Mucosa of gallbladder (tissue), 1 donor: ENCODE results near the gene OR2AG2. TPM values are rescaled to one million over a fixed set of nuclear protein-coding genes. Genes with fewer than 3 reads are reported as not detected.
"Not testable (repeated sequence)": the region's sequence is repeated elsewhere in the genome, so short reads cannot be mapped to it uniquely, and the experiment has no call there.

Experiments used
- DNase-seq: peaks from one replicate; pipeline ENCODE4 v3.0.0-alpha.2; 2020; ENCODE audit warnings: low spot score
- total RNA-seq: library from RNA; stranded (reverse); gene quantifications from one replicate; pipeline ENCODE4 v1.2.1, GENCODE V29; 2021
- donor health status: DM: no; HTN: no; CAD: no.

Gene OR2AG2, protein sequence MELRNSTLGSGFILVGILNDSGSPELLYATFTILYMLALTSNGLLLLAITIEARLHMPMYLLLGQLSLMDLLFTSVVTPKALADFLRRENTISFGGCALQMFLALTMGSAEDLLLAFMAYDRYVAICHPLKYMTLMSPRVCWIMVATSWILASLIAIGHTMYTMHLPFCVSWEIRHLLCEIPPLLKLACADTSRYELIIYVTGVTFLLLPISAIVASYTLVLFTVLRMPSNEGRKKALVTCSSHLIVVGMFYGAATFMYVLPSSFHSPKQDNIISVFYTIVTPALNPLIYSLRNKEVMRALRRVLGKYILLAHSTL
- total RNA-seq, result not detected

DNA sequence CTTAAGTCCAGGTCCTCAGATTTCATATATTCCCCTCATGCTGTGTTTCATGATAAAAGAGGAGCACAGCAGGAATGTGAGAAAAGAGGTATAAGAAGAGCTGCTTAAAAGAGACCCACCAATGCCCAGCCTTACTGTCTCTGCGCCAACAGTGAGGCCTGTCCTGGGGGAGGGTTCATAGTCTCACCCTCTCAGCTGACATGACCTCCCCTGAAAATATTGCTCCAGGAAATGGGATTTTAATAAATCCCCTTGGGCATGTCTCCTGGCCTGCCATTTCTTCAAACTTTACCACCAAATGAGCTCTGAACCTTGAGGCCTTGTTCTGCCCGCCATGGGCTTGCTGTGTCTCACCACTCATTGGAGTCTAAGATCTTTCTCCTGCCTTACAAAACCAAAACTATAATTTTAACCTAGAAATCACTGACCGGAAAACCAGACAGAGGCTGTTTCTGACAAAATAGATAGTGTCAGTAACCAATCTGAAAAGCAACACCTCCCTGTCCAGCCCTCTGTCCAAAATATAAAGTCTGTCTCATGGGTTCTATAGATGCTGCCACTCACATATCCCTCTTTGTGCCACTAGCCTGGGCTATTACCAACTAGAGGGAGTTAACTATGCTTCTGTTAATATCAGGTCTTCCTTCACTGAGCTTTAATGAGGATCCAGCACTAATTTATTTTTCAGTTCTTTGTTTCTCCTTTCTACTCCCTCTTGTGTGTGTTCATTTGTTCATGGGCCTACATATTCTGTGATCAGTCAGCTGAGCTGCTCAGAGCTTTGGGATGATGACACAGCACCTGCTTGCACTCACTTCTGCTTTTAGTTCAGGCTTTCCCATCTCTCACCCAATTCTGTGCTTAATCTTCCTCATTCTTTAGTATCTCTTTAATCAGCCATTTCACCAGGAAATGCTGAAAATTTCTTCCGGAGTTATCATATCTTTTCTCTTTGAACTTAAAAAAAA is at the start of gene OR2AG2:
Gene OR2AG2 (minus strand): TSS at position 51 of the 968 bp plus-strand sequence. CDS start 3,019 bp downstream, outside the sequence.
- DNase-seq, result no peak

DNA sequence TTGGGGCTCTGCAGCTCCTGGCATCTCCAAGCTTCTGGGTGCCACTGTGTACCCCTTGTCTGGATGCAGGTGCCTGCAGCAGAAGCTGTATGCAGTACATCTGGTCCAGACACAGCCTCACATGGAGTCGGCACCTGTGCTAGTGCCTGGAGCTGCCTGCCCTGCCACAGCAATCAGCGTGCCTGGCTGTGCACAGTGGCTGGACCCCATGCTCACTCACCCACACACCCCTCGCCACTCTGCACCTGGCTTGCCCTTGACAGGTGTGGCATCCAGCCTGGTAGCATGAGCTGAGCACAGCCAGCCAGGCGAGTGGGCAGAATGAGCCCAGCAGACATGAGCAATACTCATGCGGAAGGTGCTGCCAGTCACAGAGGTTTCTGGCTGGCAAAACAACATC is 47.2 kb upstream of the OR2AG2 start:
- no peak for DNase-seq

DNA sequence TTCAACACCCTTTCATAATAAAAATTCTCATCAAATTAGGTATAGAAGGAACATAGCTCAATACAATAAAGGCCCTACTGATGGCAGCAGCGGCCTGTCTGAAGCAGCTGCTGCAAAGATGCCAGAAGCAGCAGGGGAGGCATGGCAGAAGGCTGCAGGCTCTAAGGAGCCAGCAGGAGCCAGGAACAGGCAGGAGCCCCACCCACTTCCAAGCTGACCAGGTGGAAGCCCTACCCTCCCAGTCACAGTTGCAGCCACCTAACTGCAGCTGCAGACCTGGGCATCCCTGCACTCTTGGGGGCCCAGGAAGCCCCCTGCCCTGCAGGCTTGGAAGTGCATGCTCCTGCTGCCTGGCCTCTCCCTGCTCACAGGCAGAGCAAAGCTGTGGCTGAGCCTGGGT is 45.9 kb upstream of the OR2AG2 start:
- no peak for DNase-seq

DNA sequence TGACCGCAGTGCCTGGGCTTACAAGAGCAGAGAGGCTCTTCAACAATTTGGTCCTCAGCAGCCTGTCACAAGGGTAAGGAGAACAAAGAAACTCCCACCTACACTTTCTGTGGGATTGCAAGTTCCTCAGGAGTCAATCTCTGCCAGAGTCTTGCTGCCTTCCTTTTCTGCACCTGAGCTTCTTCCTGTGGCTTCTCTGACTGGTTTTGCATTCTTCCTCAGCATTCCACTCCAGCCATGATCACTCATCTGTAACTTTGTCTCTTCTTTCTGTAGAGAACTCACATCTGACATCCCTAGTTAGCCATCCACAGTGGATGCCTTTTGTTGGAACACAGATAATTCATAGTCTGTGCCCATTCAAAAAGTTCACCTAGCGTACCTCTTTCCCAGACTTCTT is 41.9 kb upstream of the OR2AG2 start:
- no peak for DNase-seq

DNA sequence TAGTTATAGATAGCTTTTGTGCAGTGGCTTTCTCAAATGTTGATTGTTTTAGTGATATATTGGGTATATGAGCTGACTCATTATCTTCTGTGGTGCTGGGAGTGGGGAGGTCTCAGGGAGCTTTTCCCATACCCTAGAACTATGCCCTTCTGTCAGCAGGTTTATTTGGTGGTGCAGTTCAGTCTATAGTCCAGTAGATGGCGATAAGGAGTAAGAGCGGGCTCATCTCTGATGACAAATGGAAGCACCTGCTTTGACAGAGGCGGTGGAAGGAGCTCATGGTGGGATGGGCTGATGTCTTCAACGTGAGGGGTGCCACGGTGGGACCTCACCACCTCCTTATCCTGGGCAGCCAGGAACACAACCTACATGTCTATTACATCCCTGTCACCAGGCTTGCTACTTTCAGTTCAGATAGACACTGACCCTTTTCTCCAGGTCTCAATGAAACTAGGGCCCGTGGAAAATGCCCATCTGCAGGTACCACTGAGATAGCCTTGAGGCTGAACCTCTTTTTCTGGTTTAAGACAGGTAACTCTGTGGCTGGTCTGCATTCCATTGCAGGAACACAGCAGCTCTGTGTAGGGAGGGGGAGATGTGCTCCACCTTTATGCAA is 40.7 kb upstream of the OR2AG2 start:
- no peak for DNase-seq

DNA sequence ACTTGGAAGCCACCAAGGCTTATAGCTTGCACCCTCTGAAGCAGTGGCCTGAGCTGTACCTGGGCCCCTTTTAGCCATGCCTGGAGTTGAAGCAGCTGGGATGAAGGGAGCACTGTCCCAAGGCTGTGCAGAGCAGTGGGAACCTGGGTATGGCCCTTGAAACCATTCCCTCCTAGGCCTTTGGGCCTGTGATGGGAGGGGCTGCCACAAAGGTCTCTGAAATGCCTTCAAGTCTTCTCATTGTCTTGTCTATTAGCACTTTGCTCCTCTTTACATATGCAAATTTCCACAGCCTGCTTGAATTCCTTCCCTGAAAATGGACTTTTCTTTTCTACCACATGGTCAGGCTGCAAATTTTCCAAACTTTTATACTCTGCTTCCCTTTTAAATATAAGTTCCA is 29.3 kb upstream of the OR2AG2 start:
- not testable (repeated sequence) for DNase-seq

DNA sequence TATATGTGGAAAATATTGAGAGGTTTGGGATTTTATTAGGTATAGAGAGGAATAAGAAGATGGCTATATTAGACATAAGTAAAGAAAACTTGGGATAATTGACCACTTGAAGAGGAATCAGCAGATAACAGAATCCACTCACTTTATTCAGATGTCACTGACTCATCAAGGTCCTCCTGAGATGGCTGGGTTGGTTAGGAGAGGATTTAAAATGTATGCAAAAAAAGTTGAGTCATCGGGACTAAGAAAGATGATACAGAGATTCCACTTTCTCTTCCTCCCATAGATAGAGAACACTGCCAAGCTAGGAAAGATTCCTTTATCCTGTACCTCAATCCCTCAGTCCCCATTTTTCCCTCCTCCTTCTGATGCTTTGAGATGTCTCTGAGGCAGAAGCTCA is 27.6 kb upstream of the OR2AG2 start, which contains the start of gene OR6A2:
Gene OR6A2 (minus strand): TSS at position 288 of the 400 bp plus-strand sequence. CDS start 3,981 bp downstream, outside the sequence.
- DNase-seq, result no peak

DNA sequence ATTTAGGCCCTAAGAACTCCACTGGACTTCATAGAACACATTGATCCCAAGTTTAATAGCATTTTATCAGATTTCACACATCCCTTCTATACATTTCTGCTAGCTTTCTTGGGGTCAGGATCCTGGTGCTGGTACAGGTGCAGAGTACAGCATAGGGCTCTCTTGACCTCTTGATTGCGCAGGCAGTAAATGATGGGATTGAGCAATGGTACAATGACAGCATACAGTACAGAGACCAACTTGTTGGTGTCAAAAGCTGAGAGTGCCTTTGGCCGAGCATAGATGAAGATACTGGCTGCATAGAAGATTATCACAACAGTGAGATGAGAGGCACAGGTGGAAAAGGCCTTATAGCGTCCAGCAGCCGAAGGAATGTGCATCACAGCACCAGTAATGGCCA is 22.9 kb upstream of the OR2AG2 start:
- DNase-seq, result no peak

DNA sequence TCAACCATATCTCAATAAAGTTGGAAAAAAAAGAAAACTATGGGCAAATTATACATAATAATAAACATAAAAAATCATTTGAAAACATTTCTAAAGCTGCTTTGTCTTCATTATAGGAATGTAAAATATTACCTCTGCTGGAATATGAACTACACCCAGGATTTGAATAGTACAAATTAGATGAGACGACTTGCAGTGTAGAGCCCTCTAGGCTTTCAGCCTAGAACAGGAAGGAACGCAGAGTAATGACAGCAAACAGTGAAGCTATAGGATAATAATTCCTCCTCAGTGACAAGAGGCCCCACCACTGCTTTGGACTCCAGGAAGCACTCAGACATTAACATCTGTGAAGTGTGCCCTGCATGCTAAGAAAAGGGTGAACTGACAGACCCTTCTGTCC is 18.8 kb upstream of the OR2AG2 start:
- no peak for DNase-seq

DNA sequence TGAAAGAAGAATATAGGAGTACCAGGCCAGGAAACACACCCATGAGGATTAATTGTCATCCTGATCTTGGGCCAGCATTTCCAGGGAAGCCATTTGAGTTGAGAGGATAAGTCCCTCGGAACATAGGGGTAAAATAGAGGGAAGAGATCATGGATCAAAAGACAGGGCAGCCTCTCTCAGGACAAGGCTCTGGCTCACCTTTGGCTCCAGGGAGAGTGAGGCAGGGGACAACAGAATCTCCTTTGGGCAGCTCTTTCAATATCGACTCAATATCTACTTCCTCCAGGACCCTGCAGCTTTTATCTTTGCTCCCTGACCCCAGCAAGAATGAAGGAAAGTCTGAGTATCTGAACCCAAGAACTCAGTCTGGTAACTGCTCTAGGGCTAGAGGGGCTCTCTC is 10.9 kb upstream of the OR2AG2 start, which contains the start of gene OR2AG1:
Gene OR2AG1 (plus strand): TSS at position 301 of the 400 bp plus-strand sequence. CDS start 2,018 bp downstream, outside the sequence.
- DNase-seq, result no peak

DNA sequence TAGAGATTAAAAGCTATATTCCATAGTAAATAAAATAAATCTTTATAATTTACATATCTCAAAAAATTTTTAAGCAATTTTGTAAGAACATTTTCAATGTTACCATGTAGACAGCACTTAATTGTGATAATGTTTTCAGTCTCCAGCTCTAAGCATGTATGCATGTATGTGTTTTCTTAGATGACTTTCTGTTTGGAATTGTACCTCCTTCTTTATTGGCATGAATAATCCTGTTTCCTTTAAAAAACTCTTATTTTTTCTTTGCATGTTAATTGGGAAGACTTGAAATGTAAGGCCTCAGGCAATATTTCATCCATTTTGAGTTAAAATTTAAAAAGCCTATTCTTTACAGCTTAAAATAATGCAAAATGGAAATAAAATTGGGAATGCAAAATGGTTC is 9.1 kb upstream of the OR2AG2 start:
- no peak for DNase-seq

DNA sequence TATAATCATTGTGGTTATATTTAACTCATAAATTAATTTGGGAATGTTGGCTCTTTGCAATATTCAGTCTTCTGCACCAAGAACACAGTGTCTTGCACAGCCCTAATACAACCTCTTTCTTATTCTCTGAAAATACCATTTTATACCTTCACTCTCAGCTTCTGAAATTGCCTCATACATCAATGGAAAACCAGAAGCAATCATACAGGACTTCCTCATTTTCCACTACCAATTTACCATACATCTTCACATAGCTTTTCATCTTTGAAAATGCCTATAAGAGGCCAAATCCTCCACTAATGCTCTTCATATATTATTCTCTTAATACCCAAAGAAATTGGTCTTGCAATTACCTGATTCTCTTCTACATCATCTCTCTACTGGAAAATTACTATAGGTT is 6.7 kb upstream of the OR2AG2 start:
- DNase-seq, result no peak

DNA sequence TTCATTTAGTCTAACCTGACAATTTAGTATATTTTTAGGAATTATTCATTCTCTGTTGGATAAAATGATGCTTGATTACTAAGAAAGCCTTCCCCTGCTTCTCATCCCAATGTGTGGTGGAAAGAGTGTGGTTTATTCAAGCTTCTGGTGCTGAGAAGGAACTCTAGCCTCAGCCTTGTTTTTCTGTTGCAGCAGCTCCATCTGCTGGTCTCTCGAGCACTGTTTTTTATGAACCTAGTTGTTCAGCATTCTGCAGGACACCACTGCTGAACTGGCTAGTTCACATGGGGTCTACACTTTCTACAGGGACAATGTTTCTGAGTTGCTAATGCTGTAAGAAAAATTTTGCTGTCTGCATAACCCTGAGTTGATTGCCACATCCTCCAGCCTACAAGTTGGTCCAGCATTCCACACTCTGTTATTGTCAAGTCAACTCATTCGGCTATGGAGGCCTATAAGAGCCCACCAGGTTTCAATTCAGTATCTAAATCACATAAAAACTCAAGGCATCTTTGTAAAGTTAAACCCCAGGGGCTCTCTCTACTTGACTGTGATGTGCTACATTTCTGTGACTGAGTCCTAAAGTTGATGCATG is 14.3 kb downstream of the OR2AG2 start:
- peak; percentile 67 for DNase-seq

DNA sequence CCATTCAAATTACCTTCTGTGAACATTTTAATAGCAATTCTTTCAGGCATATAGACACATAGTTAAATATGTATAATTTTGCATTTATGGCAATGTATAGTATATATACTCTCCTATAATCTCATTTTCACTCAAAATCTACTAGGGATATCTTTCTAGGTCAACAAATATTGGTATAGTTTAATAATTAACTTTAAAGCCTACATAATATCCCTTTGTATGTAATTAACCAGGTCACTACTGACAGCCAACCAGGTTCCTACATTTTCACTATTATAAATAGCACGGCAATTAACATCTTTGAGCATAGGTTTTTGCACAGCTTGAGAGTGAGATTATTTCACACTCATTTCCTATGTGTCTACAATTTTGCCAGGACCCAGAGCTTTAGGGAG is 15.8 kb downstream of the OR2AG2 start:
- DNase-seq, result no peak

DNA sequence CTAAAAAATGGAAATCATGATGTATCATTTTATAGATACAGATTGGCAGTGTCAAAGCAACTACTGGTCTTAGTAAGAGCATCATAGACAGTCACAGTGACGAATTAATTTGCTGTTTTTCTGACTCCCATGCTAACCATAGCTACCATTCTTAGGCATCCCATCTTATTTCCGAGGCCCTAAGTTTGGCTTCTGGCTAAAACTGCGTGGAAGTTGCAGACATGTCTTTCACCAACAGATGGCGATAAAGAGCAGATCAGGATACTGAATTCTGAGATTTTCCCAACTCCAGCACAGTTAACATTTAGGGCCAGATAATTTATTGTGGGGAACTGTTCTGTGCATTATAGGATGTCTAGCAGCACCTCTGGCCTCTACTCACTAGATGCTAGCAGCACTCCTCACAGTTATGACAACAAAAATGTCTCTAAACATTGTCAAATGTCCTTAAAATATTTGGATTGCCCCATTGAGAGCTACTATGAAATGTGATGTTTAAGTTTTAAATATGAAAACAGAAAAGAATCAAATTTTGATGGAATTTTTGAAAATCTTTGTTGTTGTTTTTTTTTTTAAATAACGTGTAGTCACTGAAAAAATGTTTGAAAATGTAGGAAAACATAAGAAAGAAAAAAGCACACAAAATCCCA is 16.3 kb downstream of the OR2AG2 start:
- DNase-seq, result peak; percentile 37

DNA sequence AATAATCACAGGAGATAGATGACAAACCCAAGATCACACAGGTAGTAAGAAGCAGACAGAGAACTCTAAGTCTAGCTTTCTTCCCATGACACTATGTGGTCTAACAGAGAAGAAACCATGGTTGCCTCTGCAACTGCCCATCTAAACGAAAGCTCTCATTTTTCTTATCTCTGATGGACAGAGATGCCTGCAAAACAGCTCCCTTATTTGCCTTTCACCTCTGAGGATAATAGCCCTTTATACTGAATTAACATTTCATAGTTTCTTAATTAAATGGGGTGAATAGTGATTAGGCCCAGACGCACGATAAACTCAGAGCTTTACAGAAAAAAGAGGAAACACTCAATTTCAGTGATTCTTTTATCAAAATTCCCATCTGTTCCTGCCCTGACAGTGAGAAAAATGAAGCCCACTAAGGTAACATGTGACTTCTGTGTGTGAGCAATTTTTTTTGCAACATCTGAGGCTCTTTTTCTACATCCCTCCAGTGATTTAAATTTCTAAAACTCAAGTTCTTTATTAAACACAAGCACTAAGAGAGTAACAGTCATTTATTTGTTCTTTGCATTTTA is 24.6 kb downstream of the OR2AG2 start:
- no peak for DNase-seq

DNA sequence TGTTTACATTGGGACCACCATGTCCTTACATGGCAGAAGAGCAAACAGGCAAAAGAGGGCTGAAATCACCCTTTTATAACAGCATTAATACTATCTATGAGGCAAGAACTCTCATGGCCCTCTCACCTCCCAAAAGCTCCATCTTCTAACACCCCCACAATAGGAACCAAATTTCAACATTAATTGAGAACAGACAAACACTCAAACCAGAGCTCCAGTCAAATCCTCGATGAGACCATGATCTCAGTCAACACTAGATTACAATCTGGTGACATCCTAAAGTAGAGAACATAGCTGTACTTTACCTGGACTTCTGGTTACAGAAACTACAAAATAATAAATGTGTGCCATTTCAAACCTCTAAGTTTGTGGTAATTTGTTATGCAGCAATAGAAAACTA is 25.1 kb downstream of the OR2AG2 start:
- DNase-seq, result no peak

DNA sequence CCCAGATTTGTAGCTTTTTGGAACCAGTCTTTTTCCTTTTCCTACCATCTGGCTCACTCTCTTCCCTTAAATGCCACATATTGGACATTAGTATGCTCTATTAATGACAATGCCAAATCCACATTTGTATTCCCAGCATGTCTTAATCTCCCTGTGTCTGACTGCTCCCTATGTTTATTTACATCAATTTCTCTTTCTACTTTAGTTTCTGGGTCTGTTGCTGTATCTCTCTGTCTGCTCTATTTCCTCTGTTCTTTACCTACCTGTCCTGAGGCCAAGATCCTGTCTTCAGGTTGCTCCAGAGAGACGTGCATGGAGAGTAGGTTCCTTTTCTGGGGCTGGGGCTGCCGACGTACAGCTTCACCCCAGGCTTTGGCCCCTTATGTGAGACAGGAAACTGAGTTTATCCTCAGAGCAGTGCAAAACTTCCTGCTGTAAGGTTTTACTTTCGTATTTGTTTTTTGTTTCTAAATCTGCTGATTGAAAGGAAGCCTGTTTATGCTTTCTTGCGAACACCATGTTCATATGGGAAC is 25.6 kb downstream of the OR2AG2 start:
- DNase-seq, result no peak

DNA sequence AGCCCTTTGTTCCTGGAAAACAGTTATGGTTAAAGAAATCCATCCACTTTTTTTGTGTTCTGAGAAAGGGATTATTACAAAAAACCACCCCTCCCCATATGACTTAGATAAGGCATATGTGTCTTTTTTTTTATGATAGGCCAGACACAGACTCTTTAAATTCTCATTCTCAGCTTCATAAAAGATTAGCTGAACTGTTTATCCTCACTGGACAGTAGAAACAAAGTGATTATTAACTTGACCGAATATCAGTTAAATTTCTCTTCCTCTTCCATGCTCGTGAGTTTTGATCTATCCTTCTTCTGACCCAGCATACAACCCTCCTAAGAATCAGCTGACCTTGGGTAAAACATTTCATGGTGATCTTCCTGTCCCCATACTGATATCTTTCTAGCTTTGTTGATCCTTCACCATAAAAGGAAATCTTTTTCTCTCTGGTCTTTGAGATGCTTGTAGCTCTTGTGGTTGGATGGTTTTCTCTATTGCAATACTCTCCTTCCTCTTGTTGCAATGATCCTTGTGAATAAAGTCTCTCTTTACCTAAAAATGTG is 26.2 kb downstream of the OR2AG2 start:
- no peak for DNase-seq

DNA sequence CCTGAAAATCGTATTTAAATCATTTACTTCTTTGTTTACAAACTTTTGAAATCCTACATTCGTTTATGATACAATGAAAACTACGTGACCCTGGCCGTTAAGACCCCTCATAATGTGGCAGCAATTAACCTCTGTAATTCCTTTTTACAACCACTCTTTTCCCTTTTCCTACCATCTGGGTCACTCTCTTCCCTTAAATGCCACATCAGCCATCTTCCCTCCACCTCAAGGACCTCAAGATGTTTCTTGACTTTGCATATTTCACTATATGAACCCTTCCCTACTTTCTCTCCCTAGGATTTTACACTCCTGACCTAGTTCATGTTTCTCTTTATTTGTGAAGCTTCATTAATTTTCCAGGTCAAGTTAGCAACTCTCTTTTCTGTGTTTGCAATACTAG is 26.8 kb downstream of the OR2AG2 start:
- DNase-seq, result no peak
